Measurements from ENCODE around the gene COX6A1.

COX6A1 gene

GRCh38 chr12:120437735-120438494, at the start of gene COX6A1:
Gene COX6A1, plus strand, starts transcription at chr12:120438113. Its CDS starts 14 bp downstream, at chr12:120438127.
- DNase-seq (ENCODE audit: low read depth, low spot score) = peak; percentile 98

- peak; percentile 74 for DNase-seq (ENCODE audit: low read depth, low spot score)
These were observed 49.0 kb upstream of the COX6A1 start for GRCh38 chr12:120388691-120389481.

GRCh38 chr12:120390540-120391120, 47.3 kb upstream of the COX6A1 start:
- no peak for DNase-seq (ENCODE audit: low read depth, low spot score)

GRCh38 chr12:120394483-120395367, 43.2 kb upstream of the COX6A1 start:
- DNase-seq (ENCODE audit: low read depth, low spot score) = peak; percentile 96

- DNase-seq (ENCODE audit: low read depth, low spot score) = no peak
These were observed 39.9 kb upstream of the COX6A1 start for GRCh38 chr12:120397824-120398540.

- DNase-seq (ENCODE audit: low read depth, low spot score) = no peak
These were observed 38.4 kb upstream of the COX6A1 start for GRCh38 chr12:120399531-120399930.

- peak; percentile 77 for DNase-seq (ENCODE audit: low read depth, low spot score)
These were observed 35.7 kb upstream of the COX6A1 start for GRCh38 chr12:120402217-120402616.

GRCh38 chr12:120403869-120404268, 34.0 kb upstream of the COX6A1 start:
- no peak for DNase-seq (ENCODE audit: low read depth, low spot score)

GRCh38 chr12:120404271-120404670, 33.6 kb upstream of the COX6A1 start:
- no peak for DNase-seq (ENCODE audit: low read depth, low spot score)

- DNase-seq (ENCODE audit: low read depth, low spot score) = no peak
These were observed 31.8 kb upstream of the COX6A1 start for GRCh38 chr12:120406069-120406468.

- no peak for DNase-seq (ENCODE audit: low read depth, low spot score)
These were observed 31.4 kb upstream of the COX6A1 start for GRCh38 chr12:120406553-120406952.

- DNase-seq (ENCODE audit: low read depth, low spot score) = no peak
These were observed 29.1 kb upstream of the COX6A1 start for GRCh38 chr12:120408771-120409170.

GRCh38 chr12:120412421-120412820, 25.5 kb upstream of the COX6A1 start:
- DNase-seq (ENCODE audit: low read depth, low spot score) = no peak

- DNase-seq (ENCODE audit: low read depth, low spot score) = peak; percentile 96
These were observed 23.8 kb upstream of the COX6A1 start for GRCh38 chr12:120413901-120414695.

GRCh38 chr12:120416490-120417216, 21.3 kb upstream of the COX6A1 start:
- no peak for DNase-seq (ENCODE audit: low read depth, low spot score)

GRCh38 chr12:120417917-120418580, 19.9 kb upstream of the COX6A1 start:
- no peak for DNase-seq (ENCODE audit: low read depth, low spot score)

- DNase-seq (ENCODE audit: low read depth, low spot score) = peak; percentile 89
These were observed 16.2 kb upstream of the COX6A1 start for GRCh38 chr12:120421701-120422100.

- DNase-seq (ENCODE audit: low read depth, low spot score) = no peak
These were observed 14.9 kb upstream of the COX6A1 start for GRCh38 chr12:120422892-120423456.

Data from ELF-1 (cell line).